HG02852 (cell line): ENCODE data around the gene IDI2.

Source experiments
- ATAC-seq: cut with Tn5 transposase; IDR thresholded peaks from one replicate; pipeline ENCODE4 v1.9.1; 2021; ENCODE audit warnings: mild to moderate bottlenecking, moderate library complexity; ENCODE audit not compliant: unreplicated experiment

The IDI2 gene

GRCh38 chr10:983971-984655, 41.5 kb downstream of the IDI2 start:
- ATAC-seq: no peak

- ATAC-seq: no peak
Measured at GRCh38 chr10:983401-983800, 42.3 kb downstream of the IDI2 start.

- no peak for ATAC-seq
Measured at GRCh38 chr10:980468-981093, 45.1 kb downstream of the IDI2 start.

GRCh38 chr10:978826-979421, 46.7 kb downstream of the IDI2 start:
- ATAC-seq: no peak

- no peak for ATAC-seq
Measured at GRCh38 chr10:976316-976715, 49.3 kb downstream of the IDI2 start.

GRCh38 chr10:974785-975074, 50.9 kb downstream of the IDI2 start:
- no peak for ATAC-seq

GRCh38 chr10:974038-974784, 51.4 kb downstream of the IDI2 start:
- ATAC-seq: no peak

GRCh38 chr10:972763-973162, 52.9 kb downstream of the IDI2 start:
- no peak for ATAC-seq

GRCh38 chr10:971613-972012, 54.0 kb downstream of the IDI2 start:
- no peak for ATAC-seq

GRCh38 chr10:971150-971542, 54.5 kb downstream of the IDI2 start:
- no peak for ATAC-seq

- ATAC-seq: no peak
Measured at GRCh38 chr10:970311-971149, 55.1 kb downstream of the IDI2 start.

GRCh38 chr10:969473-970150, 56.0 kb downstream of the IDI2 start:
- ATAC-seq: no peak
